Liver (tissue), 9 donors: ENCODE results near the gene NYAP2. TPM values are rescaled to one million over a fixed set of nuclear protein-coding genes. Genes with fewer than 3 reads are reported as not detected.

ENCODE experiments used
- DNase-seq: peaks from one replicate; pipeline ENCODE4 v3.0.0-alpha.2; 2017; ENCODE audit warnings: low spot score
- H3K27ac ChIP-seq, 2 donors: one replicate each; pipeline ENCODE4 v1.7.0; 2013; ENCODE audit warnings: inconsistent platforms in 2 of 2, low read length in 2 of 2, control low read depth in 1 of 2, low read depth in 1 of 2, mild to moderate bottlenecking in 1 of 2
- H3K27me3 ChIP-seq, 4 donors: one replicate each; pipeline versions ENCODE4 v1.6.1 to v1.7.0; 2013; ENCODE audit warnings: low read length in 3 of 4, inconsistent platforms in 1 of 4, mild to moderate bottlenecking in 1 of 4, moderate library complexity in 1 of 4; ENCODE audit not compliant: control insufficient read depth in 4 of 4, insufficient read depth in 4 of 4
- H3K36me3 ChIP-seq, 4 donors: one replicate each; pipeline versions ENCODE4 v1.6.1 to v1.7.0; 2013; ENCODE audit warnings: low read length in 3 of 4, mild to moderate bottlenecking in 3 of 4, low read depth in 1 of 4, moderate library complexity in 1 of 4; ENCODE audit not compliant: control insufficient read depth in 4 of 4, insufficient read depth in 3 of 4
- H3K4me1 ChIP-seq, 4 donors: one replicate each; pipeline versions ENCODE4 v1.6.1 to v1.7.0; 2013; ENCODE audit warnings: low read length in 3 of 4, mild to moderate bottlenecking in 3 of 4, moderate library complexity in 1 of 4; ENCODE audit not compliant: control insufficient read depth in 4 of 4, insufficient read depth in 4 of 4
- H3K4me3 ChIP-seq, 3 donors: one replicate each; pipeline versions ENCODE4 v1.6.1 to v1.7.0; 2013; ENCODE audit warnings: low read length in 3 of 3, control low read depth in 1 of 3, low read depth in 1 of 3, mild to moderate bottlenecking in 1 of 3
- H3K9ac ChIP-seq, 2 donors: one replicate each; pipeline ENCODE4 v1.7.0; 2013; ENCODE audit warnings: low read length in 2 of 2, mild to moderate bottlenecking in 2 of 2, moderate library complexity in 2 of 2, control low read depth in 1 of 2, low read depth in 1 of 2
- H3K9me3 ChIP-seq, 4 donors: one replicate each; pipeline versions ENCODE4 v1.6.1 to v1.7.0; 2013; ENCODE audit warnings: low read length in 3 of 4; ENCODE audit not compliant: control insufficient read depth in 4 of 4
- EGR1 ChIP-seq, 2 donors: IDR thresholded peaks; 2 replicates each; pipeline ENCODE4 v1.6.1; 2016 to 2018; ENCODE audit warnings: antibody characterized with exemption in 2 of 2, low read depth in 2 of 2
- FOXA1 ChIP-seq: IDR thresholded peaks from 2 replicates; pipeline ENCODE4 v1.6.1; 2016; ENCODE audit warnings: antibody characterized with exemption
- FOXA2 ChIP-seq: IDR thresholded peaks from 2 replicates; pipeline ENCODE4 v1.6.1; 2016; ENCODE audit warnings: antibody characterized with exemption
- GABPA ChIP-seq, 2 donors: IDR thresholded peaks in 1 of 2; conservative IDR thresholded peaks in 1 of 2; 2 replicates each; pipeline ENCODE4 v1.6.1; 2016; ENCODE audit warnings: antibody characterized with exemption in 2 of 2, mild to moderate bottlenecking in 1 of 2, moderate library complexity in 1 of 2
- HNF4A ChIP-seq, 2 donors: conservative IDR thresholded peaks; 2 replicates each; pipeline ENCODE4 v1.6.1; 2016; ENCODE audit warnings: antibody characterized with exemption in 2 of 2, mild to moderate bottlenecking in 2 of 2
- HNF4G ChIP-seq: IDR thresholded peaks from 2 replicates; pipeline ENCODE4 v1.6.1; 2016; ENCODE audit warnings: antibody characterized with exemption
- JUND ChIP-seq, 2 donors: IDR thresholded peaks; 2 replicates each; pipeline ENCODE4 v1.6.1; 2016; ENCODE audit warnings: antibody characterized with exemption in 2 of 2
- NR2F2 ChIP-seq: IDR thresholded peaks from 2 replicates; pipeline ENCODE4 v1.6.1; 2016; ENCODE audit warnings: antibody characterized with exemption
- RAD21 ChIP-seq, 2 donors: IDR thresholded peaks; 2 replicates each; pipeline ENCODE4 v1.6.1; 2016; ENCODE audit warnings: antibody characterized with exemption in 2 of 2, mild to moderate bottlenecking in 2 of 2
- RXRA ChIP-seq, 2 donors: IDR thresholded peaks; 2 replicates each; pipeline ENCODE4 v1.6.1; 2017 to 2018; ENCODE audit warnings: antibody characterized with exemption in 2 of 2, mild to moderate bottlenecking in 1 of 2
- SP1 ChIP-seq: IDR thresholded peaks from 2 replicates; pipeline ENCODE4 v1.6.1; 2018; ENCODE audit warnings: antibody characterized with exemption, mild to moderate bottlenecking
- TAF1 ChIP-seq: conservative IDR thresholded peaks from 2 replicates; pipeline ENCODE4 v1.6.1; 2016; ENCODE audit warnings: antibody characterized with exemption, mild to moderate bottlenecking
- YY1 ChIP-seq: IDR thresholded peaks from 2 replicates; pipeline ENCODE4 v1.6.1; 2016; ENCODE audit warnings: antibody characterized with exemption, mild to moderate bottlenecking
- WGBS: extraction: QIAGEN DNeasy Blood & Tissue Kit; methylation state at CpG from one replicate; pipeline ENCODE4 v1.1.7; 2013; 5-methylcytosine and 5-hydroxymethylcytosine counted together
- polyA plus RNA-seq, 2 donors: library from polyadenylated mRNA; stranded (reverse) in 1 of 2; unstranded in 1 of 2; fragments of 200-250 nt in 1 of 2; fragments of >200 nt in 1 of 2; fragmentation: Nextera tagmentation in 1 of 2; extraction: Ambion mirVana in 1 of 2; gene quantifications; one replicate each; pipeline versions ENCODE4 v1.2.1 to v1.2.3, GENCODE V29; 2013 to 2015
- total RNA-seq, 2 donors: library from RNA; depleted of rRNA; stranded (reverse); fragments of >200 nt; gene quantifications; one replicate each; pipeline ENCODE4 v1.2.3, GENCODE V29; 2014
- TF ChIP-seq, protein P1 (sequence below): IDR thresholded peaks from 2 replicates; pipeline ENCODE4 v1.6.1; 2016; ENCODE audit warnings: antibody characterized with exemption
- TF ChIP-seq, protein P2 (sequence below): IDR thresholded peaks from 2 replicates; pipeline ENCODE4 v1.6.1; 2016; ENCODE audit warnings: antibody characterized with exemption
- TF ChIP-seq, protein P3 (sequence below): IDR thresholded peaks from 2 replicates; pipeline ENCODE4 v1.6.1; 2016; ENCODE audit warnings: antibody characterized with exemption
- TF ChIP-seq, protein P4 (sequence below): IDR thresholded peaks from 2 replicates; pipeline ENCODE4 v1.6.1; 2016; ENCODE audit warnings: antibody characterized with exemption, mild to moderate bottlenecking
- TF ChIP-seq, protein P5 (sequence below): fragments of 150-350 bp; IDR thresholded peaks from 2 replicates; pipeline ENCODE4 v1.5.1; 2017; ENCODE audit warnings: improper control_type of control experiment, low read depth, low read length; ENCODE audit not compliant: missing input control
- donor health status: healthy.
- donor health status: healthy.
- donor health status: healthy.
- donor health status: healthy.
- donor health status: healthy.

Gene NYAP2
- total and polyA plus RNA-seq, 4 donors: not detected

DNA sequence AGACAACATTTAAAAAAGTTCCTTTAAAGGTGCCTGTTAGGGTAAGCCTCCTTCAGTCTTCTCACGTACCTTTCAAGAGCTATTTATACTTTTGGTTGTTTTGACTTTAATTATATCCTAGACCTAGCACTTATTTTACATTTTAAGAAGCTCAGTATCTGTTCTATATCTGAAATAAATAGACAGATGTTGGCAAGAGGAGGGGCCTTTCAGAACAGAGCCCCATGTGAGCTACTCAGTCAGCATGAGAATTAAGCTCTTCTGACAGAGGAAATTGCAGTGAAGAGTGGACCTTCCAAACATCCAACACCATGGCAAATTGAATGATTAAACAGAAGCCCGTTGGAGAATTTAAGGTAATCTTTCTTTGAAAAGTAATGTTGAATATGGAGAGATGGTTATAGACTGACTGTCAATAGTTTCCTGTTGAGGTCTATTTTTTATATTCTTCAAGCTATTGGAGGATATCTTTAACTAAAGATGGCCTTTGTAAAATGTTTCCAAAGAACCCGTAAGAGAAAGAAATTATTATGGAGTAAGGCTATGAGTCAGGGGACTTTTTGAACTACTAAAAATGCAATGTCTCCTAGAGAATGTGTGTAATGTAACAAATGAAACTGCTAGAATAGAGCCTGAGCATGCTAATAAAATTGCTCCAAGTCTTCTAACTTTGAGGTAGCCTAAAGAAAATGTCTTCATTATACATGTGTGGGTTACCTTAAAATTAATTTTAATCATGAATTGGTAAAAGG, 17.3 kb downstream of the NYAP2 start:
- DNase-seq: no peak
- no peak overlapping the region for H3K4me3 ChIP-seq
- TF ChIP-seq EGR1 (IDR thresholded peaks at IDR 0.05; ENCODE audit: low read depth in 2 of 2) (no peak), FOXA1 (no peak), HNF4G (no peak), SP1 (no peak), RXRA (IDR thresholded peaks at IDR 0.05) (no peak), GABPA (IDR thresholded peaks at IDR 0.05 in 1 of 2, conservative IDR thresholded peaks at IDR 0.05 in 1 of 2) (no peak), RAD21 (IDR thresholded peaks at IDR 0.05) (no peak), NR2F2 (no peak), JUND (IDR thresholded peaks at IDR 0.05) (no peak), FOXA2 (no peak), YY1 (no peak), HNF4A (conservative IDR thresholded peaks at IDR 0.05) (no peak), TAF1 (no peak)
- TF ChIP-seq, protein P1, sequence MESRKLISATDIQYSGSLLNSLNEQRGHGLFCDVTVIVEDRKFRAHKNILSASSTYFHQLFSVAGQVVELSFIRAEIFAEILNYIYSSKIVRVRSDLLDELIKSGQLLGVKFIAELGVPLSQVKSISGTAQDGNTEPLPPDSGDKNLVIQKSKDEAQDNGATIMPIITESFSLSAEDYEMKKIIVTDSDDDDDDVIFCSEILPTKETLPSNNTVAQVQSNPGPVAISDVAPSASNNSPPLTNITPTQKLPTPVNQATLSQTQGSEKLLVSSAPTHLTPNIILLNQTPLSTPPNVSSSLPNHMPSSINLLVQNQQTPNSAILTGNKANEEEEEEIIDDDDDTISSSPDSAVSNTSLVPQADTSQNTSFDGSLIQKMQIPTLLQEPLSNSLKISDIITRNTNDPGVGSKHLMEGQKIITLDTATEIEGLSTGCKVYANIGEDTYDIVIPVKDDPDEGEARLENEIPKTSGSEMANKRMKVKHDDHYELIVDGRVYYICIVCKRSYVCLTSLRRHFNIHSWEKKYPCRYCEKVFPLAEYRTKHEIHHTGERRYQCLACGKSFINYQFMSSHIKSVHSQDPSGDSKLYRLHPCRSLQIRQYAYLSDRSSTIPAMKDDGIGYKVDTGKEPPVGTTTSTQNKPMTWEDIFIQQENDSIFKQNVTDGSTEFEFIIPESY: no peak
- TF ChIP-seq, protein P2, sequence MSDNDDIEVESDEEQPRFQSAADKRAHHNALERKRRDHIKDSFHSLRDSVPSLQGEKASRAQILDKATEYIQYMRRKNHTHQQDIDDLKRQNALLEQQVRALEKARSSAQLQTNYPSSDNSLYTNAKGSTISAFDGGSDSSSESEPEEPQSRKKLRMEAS: no peak
- TF ChIP-seq, protein P3, sequence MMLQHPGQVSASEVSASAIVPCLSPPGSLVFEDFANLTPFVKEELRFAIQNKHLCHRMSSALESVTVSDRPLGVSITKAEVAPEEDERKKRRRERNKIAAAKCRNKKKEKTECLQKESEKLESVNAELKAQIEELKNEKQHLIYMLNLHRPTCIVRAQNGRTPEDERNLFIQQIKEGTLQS: no peak
- TF ChIP-seq, protein P4, sequence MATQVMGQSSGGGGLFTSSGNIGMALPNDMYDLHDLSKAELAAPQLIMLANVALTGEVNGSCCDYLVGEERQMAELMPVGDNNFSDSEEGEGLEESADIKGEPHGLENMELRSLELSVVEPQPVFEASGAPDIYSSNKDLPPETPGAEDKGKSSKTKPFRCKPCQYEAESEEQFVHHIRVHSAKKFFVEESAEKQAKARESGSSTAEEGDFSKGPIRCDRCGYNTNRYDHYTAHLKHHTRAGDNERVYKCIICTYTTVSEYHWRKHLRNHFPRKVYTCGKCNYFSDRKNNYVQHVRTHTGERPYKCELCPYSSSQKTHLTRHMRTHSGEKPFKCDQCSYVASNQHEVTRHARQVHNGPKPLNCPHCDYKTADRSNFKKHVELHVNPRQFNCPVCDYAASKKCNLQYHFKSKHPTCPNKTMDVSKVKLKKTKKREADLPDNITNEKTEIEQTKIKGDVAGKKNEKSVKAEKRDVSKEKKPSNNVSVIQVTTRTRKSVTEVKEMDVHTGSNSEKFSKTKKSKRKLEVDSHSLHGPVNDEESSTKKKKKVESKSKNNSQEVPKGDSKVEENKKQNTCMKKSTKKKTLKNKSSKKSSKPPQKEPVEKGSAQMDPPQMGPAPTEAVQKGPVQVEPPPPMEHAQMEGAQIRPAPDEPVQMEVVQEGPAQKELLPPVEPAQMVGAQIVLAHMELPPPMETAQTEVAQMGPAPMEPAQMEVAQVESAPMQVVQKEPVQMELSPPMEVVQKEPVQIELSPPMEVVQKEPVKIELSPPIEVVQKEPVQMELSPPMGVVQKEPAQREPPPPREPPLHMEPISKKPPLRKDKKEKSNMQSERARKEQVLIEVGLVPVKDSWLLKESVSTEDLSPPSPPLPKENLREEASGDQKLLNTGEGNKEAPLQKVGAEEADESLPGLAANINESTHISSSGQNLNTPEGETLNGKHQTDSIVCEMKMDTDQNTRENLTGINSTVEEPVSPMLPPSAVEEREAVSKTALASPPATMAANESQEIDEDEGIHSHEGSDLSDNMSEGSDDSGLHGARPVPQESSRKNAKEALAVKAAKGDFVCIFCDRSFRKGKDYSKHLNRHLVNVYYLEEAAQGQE: no peak
- TF ChIP-seq, protein P5, sequence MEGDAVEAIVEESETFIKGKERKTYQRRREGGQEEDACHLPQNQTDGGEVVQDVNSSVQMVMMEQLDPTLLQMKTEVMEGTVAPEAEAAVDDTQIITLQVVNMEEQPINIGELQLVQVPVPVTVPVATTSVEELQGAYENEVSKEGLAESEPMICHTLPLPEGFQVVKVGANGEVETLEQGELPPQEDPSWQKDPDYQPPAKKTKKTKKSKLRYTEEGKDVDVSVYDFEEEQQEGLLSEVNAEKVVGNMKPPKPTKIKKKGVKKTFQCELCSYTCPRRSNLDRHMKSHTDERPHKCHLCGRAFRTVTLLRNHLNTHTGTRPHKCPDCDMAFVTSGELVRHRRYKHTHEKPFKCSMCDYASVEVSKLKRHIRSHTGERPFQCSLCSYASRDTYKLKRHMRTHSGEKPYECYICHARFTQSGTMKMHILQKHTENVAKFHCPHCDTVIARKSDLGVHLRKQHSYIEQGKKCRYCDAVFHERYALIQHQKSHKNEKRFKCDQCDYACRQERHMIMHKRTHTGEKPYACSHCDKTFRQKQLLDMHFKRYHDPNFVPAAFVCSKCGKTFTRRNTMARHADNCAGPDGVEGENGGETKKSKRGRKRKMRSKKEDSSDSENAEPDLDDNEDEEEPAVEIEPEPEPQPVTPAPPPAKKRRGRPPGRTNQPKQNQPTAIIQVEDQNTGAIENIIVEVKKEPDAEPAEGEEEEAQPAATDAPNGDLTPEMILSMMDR: no peak
- H3K9ac ChIP-seq: no peak overlapping the region
- H3K36me3 ChIP-seq: no peaks in the 10 kb centered on the region
- peaks cover 0 to 13% (median 0%) of the 10 kb centered on the region in 4 donors for H3K27me3 ChIP-seq
- H3K4me1 ChIP-seq: no peaks in the 10 kb centered on the region
- H3K9me3 ChIP-seq: no peaks in the 10 kb centered on the region
- WGBS: 62% methylated on average over 3 of the region's 3 CpGs
- H3K27ac ChIP-seq: no peak overlapping the region
